NCI-H2029 treated with DMSO at 0.1 percent for 48 hours (cell line): ENCODE results near the gene NAT10.

Source experiments
- DNase-seq: peaks from one replicate; lab custom pipeline; 2025; lab: John Stamatoyannopoulos, UW

The NAT10 gene

GRCh38 chr11:34111722-34112270, 6.4 kb downstream of the NAT10 start:
- DNase-seq = no peak

- no peak for DNase-seq
Measured at GRCh38 chr11:34114014-34114413, 8.6 kb downstream of the NAT10 start.

GRCh38 chr11:34114471-34114870, 9.0 kb downstream of the NAT10 start:
- no peak for DNase-seq

- DNase-seq = no peak
Measured at GRCh38 chr11:34120651-34121050, 15.2 kb downstream of the NAT10 start.

GRCh38 chr11:34124885-34125668, 19.6 kb downstream of the NAT10 start:
- DNase-seq = no peak

GRCh38 chr11:34126959-34127848, 21.8 kb downstream of the NAT10 start:
- no peak for DNase-seq

- DNase-seq = no peak
Measured at GRCh38 chr11:34128824-34129223, 23.4 kb downstream of the NAT10 start.

GRCh38 chr11:34132261-34132965, 27.0 kb downstream of the NAT10 start:
- DNase-seq = no peak

- DNase-seq = no peak
Measured at GRCh38 chr11:34134765-34135164, 29.3 kb downstream of the NAT10 start.

GRCh38 chr11:34135439-34135838, 30.0 kb downstream of the NAT10 start:
- no peak for DNase-seq

- DNase-seq = no peak
Measured at GRCh38 chr11:34136420-34136819, 31.0 kb downstream of the NAT10 start.

- DNase-seq = no peak
Measured at GRCh38 chr11:34139346-34139745, 33.9 kb downstream of the NAT10 start.

- DNase-seq = no peak
Measured at GRCh38 chr11:34140149-34140548, 34.7 kb downstream of the NAT10 start.

- no peak for DNase-seq
Measured at GRCh38 chr11:34143048-34143447, 37.6 kb downstream of the NAT10 start.

GRCh38 chr11:34145073-34145472, 39.6 kb downstream of the NAT10 start:
- DNase-seq = no peak

GRCh38 chr11:34145847-34146381, 40.5 kb downstream of the NAT10 start:
- no peak for DNase-seq

- DNase-seq = no peak
Measured at GRCh38 chr11:34146411-34146810, 41.0 kb downstream of the NAT10 start.

GRCh38 chr11:34146866-34147265, 41.4 kb downstream of the NAT10 start:
- DNase-seq = no peak

- DNase-seq = no peak
Measured at GRCh38 chr11:34147581-34147980, 42.2 kb downstream of the NAT10 start.

- no peak for DNase-seq
Measured at GRCh38 chr11:34148504-34149165, 43.2 kb downstream of the NAT10 start.

- DNase-seq = no peak
Measured at GRCh38 chr11:34149274-34149673, 43.8 kb downstream of the NAT10 start.
